Measurements from ENCODE around the gene PRKCA. TPM values are rescaled to one million over a fixed set of nuclear protein-coding genes. Genes with fewer than 3 reads are reported as not detected.

The PRKCA gene
- total RNA-seq, 1 experiment from 2014 or later, result 20.7 TPM

DNA sequence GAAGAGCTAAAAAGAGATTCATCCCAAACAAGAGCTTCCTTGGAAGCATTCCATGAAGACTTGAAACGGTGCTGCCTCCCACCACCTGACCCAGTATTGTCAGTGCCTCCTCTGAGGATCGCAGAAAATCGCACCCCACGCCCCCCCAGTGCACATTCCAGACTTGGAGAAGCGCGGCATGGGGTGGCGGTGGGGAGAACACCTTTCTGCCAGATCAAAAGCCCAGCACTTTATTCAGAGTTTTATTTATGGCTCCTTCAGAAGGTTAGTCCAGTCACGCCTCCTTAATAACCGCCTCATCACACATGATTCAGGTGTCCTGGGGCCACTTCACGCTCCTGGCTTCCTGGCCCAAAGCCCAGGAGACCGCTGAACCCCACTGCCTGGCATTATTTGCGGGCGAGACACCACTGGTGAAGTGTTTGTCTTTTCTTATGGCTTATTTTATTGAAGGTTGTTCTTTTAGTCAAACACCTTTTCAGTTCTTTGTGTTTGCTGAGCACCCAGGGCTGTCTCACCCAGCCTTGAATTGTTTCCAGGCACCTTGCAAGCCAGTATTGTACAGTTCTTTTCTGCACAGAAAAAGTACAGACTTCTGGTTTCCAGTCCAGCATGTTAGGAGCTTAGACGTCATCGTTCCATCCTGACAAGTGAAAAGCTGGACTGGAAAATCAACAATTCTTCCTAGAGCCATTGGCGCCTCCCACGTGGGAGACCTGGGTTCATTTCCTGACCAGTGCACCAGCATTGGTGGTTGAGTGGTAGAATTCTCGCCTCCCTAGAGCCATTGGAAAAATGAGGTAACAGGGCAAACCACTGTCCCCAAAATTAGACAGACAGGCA is 452.9 kb downstream of the PRKCA start:
- no peaks in the 10 kb centered on the region for H3K4me1 Mint-ChIP-seq (ENCODE audit: insufficient read depth, unreplicated experiment)
- ChIA-PET POLR2A (interaction anchor here (1.4 kb wide), 1 partner anchor 11 kb away, joined by 3 read pairs; no protein-coding TSS in a partner anchor), CTCF (no interaction called here)
- H3K9me3 Mint-ChIP-seq (ENCODE audit: unreplicated experiment), result no peaks in the 10 kb centered on the region
- intact Hi-C loops (cut with micrococcal nuclease), result no loop called here
- no peak overlapping the region for H3K4me3 Mint-ChIP-seq (ENCODE audit: unreplicated experiment)
- no peaks in the 10 kb centered on the region for H3K27me3 Mint-ChIP-seq (ENCODE audit: insufficient read depth, unreplicated experiment)
- peak; percentile 49 for DNase-seq (ENCODE audit: unreplicated experiment)
- no peak overlapping the region for H3K27ac Mint-ChIP-seq (ENCODE audit: low read depth, unreplicated experiment)
- H3K36me3 Mint-ChIP-seq (ENCODE audit: insufficient read depth, unreplicated experiment), result peaks cover 4% of the 10 kb centered on the region
- TF ChIP-seq, protein P1, sequence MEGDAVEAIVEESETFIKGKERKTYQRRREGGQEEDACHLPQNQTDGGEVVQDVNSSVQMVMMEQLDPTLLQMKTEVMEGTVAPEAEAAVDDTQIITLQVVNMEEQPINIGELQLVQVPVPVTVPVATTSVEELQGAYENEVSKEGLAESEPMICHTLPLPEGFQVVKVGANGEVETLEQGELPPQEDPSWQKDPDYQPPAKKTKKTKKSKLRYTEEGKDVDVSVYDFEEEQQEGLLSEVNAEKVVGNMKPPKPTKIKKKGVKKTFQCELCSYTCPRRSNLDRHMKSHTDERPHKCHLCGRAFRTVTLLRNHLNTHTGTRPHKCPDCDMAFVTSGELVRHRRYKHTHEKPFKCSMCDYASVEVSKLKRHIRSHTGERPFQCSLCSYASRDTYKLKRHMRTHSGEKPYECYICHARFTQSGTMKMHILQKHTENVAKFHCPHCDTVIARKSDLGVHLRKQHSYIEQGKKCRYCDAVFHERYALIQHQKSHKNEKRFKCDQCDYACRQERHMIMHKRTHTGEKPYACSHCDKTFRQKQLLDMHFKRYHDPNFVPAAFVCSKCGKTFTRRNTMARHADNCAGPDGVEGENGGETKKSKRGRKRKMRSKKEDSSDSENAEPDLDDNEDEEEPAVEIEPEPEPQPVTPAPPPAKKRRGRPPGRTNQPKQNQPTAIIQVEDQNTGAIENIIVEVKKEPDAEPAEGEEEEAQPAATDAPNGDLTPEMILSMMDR (IDR thresholded peaks at IDR 0.05; ENCODE audit: unreplicated experiment), result no peak
- BruUV-seq (replicated peaks), result no TSS peak

DNA sequence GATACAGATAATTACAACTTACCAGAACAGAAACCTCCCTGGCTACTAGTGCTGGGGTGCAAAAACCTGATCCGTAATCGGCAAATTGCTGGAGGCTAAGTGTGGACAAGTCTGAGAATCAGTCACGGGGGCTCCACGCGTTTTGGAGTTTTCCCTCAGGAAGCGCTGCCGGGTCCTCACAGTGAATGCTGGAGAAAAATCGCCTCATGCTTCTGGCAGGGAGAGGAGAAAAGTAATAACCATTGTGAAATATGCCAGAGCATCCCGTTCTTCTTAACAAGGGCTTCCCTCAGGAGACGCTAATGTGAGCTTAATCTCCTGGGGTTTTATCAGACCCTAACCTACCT is 453.5 kb downstream of the PRKCA start:
- DNase-seq (ENCODE audit: unreplicated experiment), result no peak
- no peak overlapping the region for H3K4me3 Mint-ChIP-seq (ENCODE audit: unreplicated experiment)
- no peak overlapping the region for H3K27ac Mint-ChIP-seq (ENCODE audit: low read depth, unreplicated experiment)
- H3K36me3 Mint-ChIP-seq (ENCODE audit: insufficient read depth, unreplicated experiment), result peaks cover 4% of the 10 kb centered on the region
- intact Hi-C loops (cut with micrococcal nuclease), result no loop called here
- TF ChIP-seq, protein P1 (IDR thresholded peaks at IDR 0.05; ENCODE audit: unreplicated experiment), result no peak
- no TSS peak for BruUV-seq (replicated peaks)
- CTCF ChIA-PET, result no interaction called here
- H3K27me3 Mint-ChIP-seq (ENCODE audit: insufficient read depth, unreplicated experiment), result no peaks in the 10 kb centered on the region
- POLR2A ChIA-PET, result no interaction called here
- H3K4me1 Mint-ChIP-seq (ENCODE audit: insufficient read depth, unreplicated experiment), result no peaks in the 10 kb centered on the region
- H3K9me3 Mint-ChIP-seq (ENCODE audit: unreplicated experiment), result no peaks in the 10 kb centered on the region

DNA sequence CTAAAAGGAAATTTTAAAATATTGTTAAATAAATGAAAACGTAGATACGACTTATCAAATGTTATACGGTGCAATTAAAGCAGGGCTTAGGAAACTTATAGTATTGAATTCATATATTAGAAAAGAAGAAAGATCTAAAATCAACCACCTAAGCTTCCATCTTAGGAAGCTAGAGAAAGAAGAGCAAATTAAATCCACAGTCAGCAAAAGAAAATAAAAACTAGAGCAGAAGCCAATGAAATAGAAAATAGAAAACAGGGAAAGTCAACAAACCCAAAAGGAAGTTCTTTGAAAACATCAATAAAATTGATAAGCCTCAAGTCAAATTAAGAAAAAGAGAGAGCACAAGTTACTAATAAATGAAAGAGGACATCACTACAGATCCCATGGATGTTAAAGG is 457.9 kb downstream of the PRKCA start:
- H3K36me3 Mint-ChIP-seq (ENCODE audit: insufficient read depth, unreplicated experiment), result peaks cover 4% of the 10 kb centered on the region
- CTCF ChIA-PET, result interaction anchor here (0.6 kb wide), 3 partner anchors 48 to 288 kb away, joined by 3 to 5 read pairs (median 3); no protein-coding TSS in a partner anchor
- H3K27ac Mint-ChIP-seq (ENCODE audit: low read depth, unreplicated experiment), result no peak overlapping the region
- no peaks in the 10 kb centered on the region for H3K9me3 Mint-ChIP-seq (ENCODE audit: unreplicated experiment)
- POLR2A ChIA-PET, result no interaction called here
- no TSS peak for BruUV-seq (replicated peaks)
- no peaks in the 10 kb centered on the region for H3K4me1 Mint-ChIP-seq (ENCODE audit: insufficient read depth, unreplicated experiment)
- DNase-seq (ENCODE audit: unreplicated experiment), result no peak
- intact Hi-C loops (cut with micrococcal nuclease), result no loop called here
- no peaks in the 10 kb centered on the region for H3K27me3 Mint-ChIP-seq (ENCODE audit: insufficient read depth, unreplicated experiment)
- H3K4me3 Mint-ChIP-seq (ENCODE audit: unreplicated experiment), result no peak overlapping the region
- TF ChIP-seq, protein P1 (IDR thresholded peaks at IDR 0.05; ENCODE audit: unreplicated experiment), result no peak

GRCh38 chr17:66762276-66762675 is 459.9 kb downstream of the PRKCA start:
- Mint-ChIP-seq H3K27ac (ENCODE audit: low read depth, unreplicated experiment) (no peak overlapping the region), H3K36me3 (ENCODE audit: insufficient read depth, unreplicated experiment) (peaks cover 2% of the 10 kb centered on the region), H3K9me3 (ENCODE audit: unreplicated experiment) (no peaks in the 10 kb centered on the region), H3K27me3 (ENCODE audit: insufficient read depth, unreplicated experiment) (no peaks in the 10 kb centered on the region), H3K4me3 (ENCODE audit: unreplicated experiment) (no peak overlapping the region), H3K4me1 (ENCODE audit: insufficient read depth, unreplicated experiment) (no peaks in the 10 kb centered on the region)
- BruUV-seq (replicated peaks), result no TSS peak
- POLR2A ChIA-PET, result no interaction called here
- TF ChIP-seq, protein P1 (IDR thresholded peaks at IDR 0.05; ENCODE audit: unreplicated experiment), result no peak
- CTCF ChIA-PET, result no interaction called here
- intact Hi-C loops (cut with micrococcal nuclease), result no loop called here
- no peak for DNase-seq (ENCODE audit: unreplicated experiment)

All from MCF 10A (cell line).